ENCODE results near the gene FAR2. TPM values are rescaled to one million over a fixed set of nuclear protein-coding genes. Genes with fewer than 3 reads are reported as not detected.

The FAR2 gene
- polyA plus RNA-seq, 1 of the 3 experiments (the other 2 are of a cell fraction) = 7.4 TPM

GRCh38 chr12:29200586-29200985 is 51.5 kb downstream of the FAR2 start:
- no peak overlapping the region for H3K27ac ChIP-seq (ENCODE audit: low read depth in 2 of 2, low read length in 1 of 2)
- no peaks in the 10 kb centered on the region for H3K4me1 ChIP-seq (ENCODE audit: control insufficient read depth in 1 of 2, insufficient read depth in 2 of 2, low read depth in 1 of 2, low read length in 1 of 2)
- H4K20me1 ChIP-seq (ENCODE audit: insufficient read depth) = no peaks in the 10 kb centered on the region
- H3K9me3 ChIP-seq = no peaks in the 10 kb centered on the region
- H3K27me3 ChIP-seq (ENCODE audit: insufficient read depth) = no peaks in the 10 kb centered on the region
- ChIA-PET POLR2A (no interaction called here), CTCF (interaction anchor here (1.0 kb wide), 1 partner anchor 49 kb away, joined by 5 read pairs; no protein-coding TSS in a partner anchor)
- WGBS (ENCODE audit: low lambda C conversion rate) = 45% methylated on average over 2 of the region's 5 CpGs
- no peaks in the 10 kb centered on the region for H3K79me2 ChIP-seq (ENCODE audit: insufficient read depth)
- no peak for TF ChIP-seq RFX5 (IDR thresholded peaks at IDR 0.05; ENCODE audit: low read length)
- TF ChIP-seq MXI1 (IDR thresholded peaks at IDR 0.05; ENCODE audit: low read depth, low read length) = no peak
- no peak for TF ChIP-seq NRF1 (IDR thresholded peaks at IDR 0.05; ENCODE audit: low read depth, low read length)
- TF ChIP-seq NFIC (IDR thresholded peaks at IDR 0.05; ENCODE audit: borderline replicate concordance) = no peak
- TF ChIP-seq RCOR1 (IDR thresholded peaks at IDR 0.05; ENCODE audit: low read length) = no peak
- TF ChIP-seq SMC3 (IDR thresholded peaks at IDR 0.05; ENCODE audit: low read depth, low read length) = no peak
- no peak for TF ChIP-seq MEF2A (IDR thresholded peaks at IDR 0.05; ENCODE audit: borderline replicate concordance, low read depth)
- TF ChIP-seq POLR2AphosphoS5 (IDR thresholded peaks at IDR 0.05; ENCODE audit: low read depth, low read length) = no peak
- TF ChIP-seq PBX3 (IDR thresholded peaks at IDR 0.05) = no peak
- no peak for TF ChIP-seq JUND (IDR thresholded peaks at IDR 0.05)
- no peak for TF ChIP-seq USF2 (IDR thresholded peaks at IDR 0.05; ENCODE audit: borderline replicate concordance, low read depth, low read length)
- TF ChIP-seq SIN3A (IDR thresholded peaks at IDR 0.05; ENCODE audit: borderline replicate concordance, low read depth, low read length) = no peak
- no peak for TF ChIP-seq FOXJ3 (CRISPR knock-in tag; IDR thresholded peaks at IDR 0.05)
- no peak for TF ChIP-seq TAF1 (IDR thresholded peaks at IDR 0.05; ENCODE audit: borderline replicate concordance, low read depth, low read length)
- TF ChIP-seq TEAD4 (IDR thresholded peaks at IDR 0.05; ENCODE audit: borderline replicate concordance, insufficient read depth) = no peak
- no peak for TF ChIP-seq TCF12 (IDR thresholded peaks at IDR 0.05)
- no peak for TF ChIP-seq GATA2 (CRISPR knock-in tag; IDR thresholded peaks at IDR 0.05)
- no peak for TF ChIP-seq FOXM1 (IDR thresholded peaks at IDR 0.05; ENCODE audit: low read depth)
- TF ChIP-seq CTCF (IDR thresholded peaks at IDR 0.05) = no peak
- no peaks in the 10 kb centered on the region for H3K9me2 ChIP-seq
- no peak for DNase-seq
- H3K4me3 ChIP-seq (ENCODE audit: low read depth in 2 of 2, low read length in 1 of 2) = no peak overlapping the region
- no peaks in the 10 kb centered on the region for H3F3A ChIP-seq (replicated peaks; ENCODE audit: insufficient read depth)
- no peak overlapping the region for H3K4me2 ChIP-seq
- H3K36me3 ChIP-seq (replicated peaks in 1 of 2; ENCODE audit: control insufficient read depth in 1 of 2, insufficient read depth in 2 of 2, low read length in 1 of 2) = no peaks in the 10 kb centered on the region
- H3K9ac ChIP-seq = no peak overlapping the region
- no peak overlapping the region for H2AFZ ChIP-seq (ENCODE audit: low read depth)
